ENCODE results near the gene SLC7A8.

SLC7A8 gene

DNA sequence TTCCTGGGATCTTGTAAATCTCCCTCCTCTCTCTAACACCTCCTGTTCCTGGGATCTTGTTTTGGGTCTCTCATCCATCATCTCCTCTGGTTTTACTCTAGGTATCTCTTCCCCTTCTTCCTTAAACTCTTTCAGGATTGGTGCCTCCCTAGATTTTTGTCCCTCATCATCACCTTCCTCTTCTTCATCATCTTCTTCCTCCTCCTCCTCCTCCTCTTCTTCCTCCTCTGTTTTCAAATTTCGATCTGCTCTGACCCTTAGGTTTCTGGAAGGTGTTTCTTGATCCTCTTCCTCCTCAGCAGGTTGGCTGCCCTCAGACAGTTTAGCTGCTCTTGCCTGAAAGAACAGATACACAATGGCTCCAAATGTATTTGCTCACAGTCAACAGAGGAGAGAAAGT, 103.0 kb downstream of the SLC7A8 start:
- TF ChIP-seq SIN3A (IDR thresholded peaks at IDR 0.05; ENCODE audit: borderline replicate concordance, insufficient read depth, low read length): no peak
- TF ChIP-seq TAF1 (IDR thresholded peaks at IDR 0.05; ENCODE audit: borderline replicate concordance, insufficient read depth, low read length): no peak
- no peak for TF ChIP-seq POLR2AphosphoS5 (IDR thresholded peaks at IDR 0.05; ENCODE audit: low read depth, low read length)
- TF ChIP-seq FOXP2 (optimal IDR thresholded peaks at IDR 0.05; ENCODE audit: borderline replicate concordance, extremely low read depth, extremely low read length, insufficient read depth): no peak
- TF ChIP-seq, protein P1, sequence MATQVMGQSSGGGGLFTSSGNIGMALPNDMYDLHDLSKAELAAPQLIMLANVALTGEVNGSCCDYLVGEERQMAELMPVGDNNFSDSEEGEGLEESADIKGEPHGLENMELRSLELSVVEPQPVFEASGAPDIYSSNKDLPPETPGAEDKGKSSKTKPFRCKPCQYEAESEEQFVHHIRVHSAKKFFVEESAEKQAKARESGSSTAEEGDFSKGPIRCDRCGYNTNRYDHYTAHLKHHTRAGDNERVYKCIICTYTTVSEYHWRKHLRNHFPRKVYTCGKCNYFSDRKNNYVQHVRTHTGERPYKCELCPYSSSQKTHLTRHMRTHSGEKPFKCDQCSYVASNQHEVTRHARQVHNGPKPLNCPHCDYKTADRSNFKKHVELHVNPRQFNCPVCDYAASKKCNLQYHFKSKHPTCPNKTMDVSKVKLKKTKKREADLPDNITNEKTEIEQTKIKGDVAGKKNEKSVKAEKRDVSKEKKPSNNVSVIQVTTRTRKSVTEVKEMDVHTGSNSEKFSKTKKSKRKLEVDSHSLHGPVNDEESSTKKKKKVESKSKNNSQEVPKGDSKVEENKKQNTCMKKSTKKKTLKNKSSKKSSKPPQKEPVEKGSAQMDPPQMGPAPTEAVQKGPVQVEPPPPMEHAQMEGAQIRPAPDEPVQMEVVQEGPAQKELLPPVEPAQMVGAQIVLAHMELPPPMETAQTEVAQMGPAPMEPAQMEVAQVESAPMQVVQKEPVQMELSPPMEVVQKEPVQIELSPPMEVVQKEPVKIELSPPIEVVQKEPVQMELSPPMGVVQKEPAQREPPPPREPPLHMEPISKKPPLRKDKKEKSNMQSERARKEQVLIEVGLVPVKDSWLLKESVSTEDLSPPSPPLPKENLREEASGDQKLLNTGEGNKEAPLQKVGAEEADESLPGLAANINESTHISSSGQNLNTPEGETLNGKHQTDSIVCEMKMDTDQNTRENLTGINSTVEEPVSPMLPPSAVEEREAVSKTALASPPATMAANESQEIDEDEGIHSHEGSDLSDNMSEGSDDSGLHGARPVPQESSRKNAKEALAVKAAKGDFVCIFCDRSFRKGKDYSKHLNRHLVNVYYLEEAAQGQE (IDR thresholded peaks at IDR 0.05; ENCODE audit: insufficient read depth in 1 of 2, low read depth in 2 of 2, low read length in 2 of 2): no peak

DNA sequence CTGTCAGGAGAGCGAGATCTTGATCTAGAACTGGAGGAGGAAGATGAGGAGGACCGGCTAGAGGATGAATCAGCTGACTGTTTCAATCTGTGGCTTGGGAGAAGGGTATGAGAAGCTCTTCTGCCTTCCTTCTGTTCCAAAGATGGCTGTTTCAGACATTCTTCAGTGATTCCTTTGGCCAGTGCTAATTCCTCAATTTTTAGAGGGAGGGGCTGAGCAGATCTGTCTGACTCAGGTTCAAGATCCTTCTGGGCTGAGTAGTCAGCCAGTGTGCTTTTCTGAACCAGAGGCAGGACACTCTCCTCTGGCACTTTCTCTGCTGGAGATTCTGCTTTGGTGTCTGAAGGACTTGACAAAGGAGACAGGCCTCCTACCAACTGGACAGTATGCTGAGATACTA, 103.7 kb downstream of the SLC7A8 start:
- TF ChIP-seq, protein P1 (IDR thresholded peaks at IDR 0.05; ENCODE audit: insufficient read depth in 1 of 2, low read depth in 2 of 2, low read length in 2 of 2): no peak
- no peak for TF ChIP-seq FOXP2 (optimal IDR thresholded peaks at IDR 0.05; ENCODE audit: borderline replicate concordance, extremely low read depth, extremely low read length, insufficient read depth)
- no peak for TF ChIP-seq SIN3A (IDR thresholded peaks at IDR 0.05; ENCODE audit: borderline replicate concordance, insufficient read depth, low read length)
- no peak for TF ChIP-seq TAF1 (IDR thresholded peaks at IDR 0.05; ENCODE audit: borderline replicate concordance, insufficient read depth, low read length)
- no peak for TF ChIP-seq POLR2AphosphoS5 (IDR thresholded peaks at IDR 0.05; ENCODE audit: low read depth, low read length)

DNA sequence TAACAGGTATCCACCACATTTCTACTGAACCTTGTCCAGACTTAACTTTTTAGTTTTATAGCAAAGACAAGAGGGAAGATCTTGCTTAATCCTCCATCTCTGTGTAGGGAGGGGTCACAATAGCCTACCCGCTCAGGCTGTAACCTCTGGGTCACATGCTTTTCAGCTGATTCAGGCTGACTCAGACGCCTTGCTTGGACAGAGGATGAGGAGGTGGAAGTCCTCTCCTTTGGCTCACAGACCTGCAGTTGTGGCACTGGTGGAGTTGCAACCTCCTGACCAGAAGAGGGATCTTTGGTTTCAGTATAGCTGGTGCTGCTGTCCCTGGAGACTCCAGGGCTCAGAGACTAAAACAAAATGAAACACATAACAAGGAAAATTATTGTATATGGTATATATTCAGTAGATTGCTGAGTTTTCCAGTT, 104.8 kb downstream of the SLC7A8 start:
- no peak for TF ChIP-seq TAF1 (IDR thresholded peaks at IDR 0.05; ENCODE audit: borderline replicate concordance, insufficient read depth, low read length)
- no peak for TF ChIP-seq SIN3A (IDR thresholded peaks at IDR 0.05; ENCODE audit: borderline replicate concordance, insufficient read depth, low read length)
- TF ChIP-seq, protein P1 (IDR thresholded peaks at IDR 0.05; ENCODE audit: insufficient read depth in 1 of 2, low read depth in 2 of 2, low read length in 2 of 2): no peak
- TF ChIP-seq POLR2AphosphoS5 (IDR thresholded peaks at IDR 0.05; ENCODE audit: low read depth, low read length): no peak
- no peak for TF ChIP-seq FOXP2 (optimal IDR thresholded peaks at IDR 0.05; ENCODE audit: borderline replicate concordance, extremely low read depth, extremely low read length, insufficient read depth)

DNA sequence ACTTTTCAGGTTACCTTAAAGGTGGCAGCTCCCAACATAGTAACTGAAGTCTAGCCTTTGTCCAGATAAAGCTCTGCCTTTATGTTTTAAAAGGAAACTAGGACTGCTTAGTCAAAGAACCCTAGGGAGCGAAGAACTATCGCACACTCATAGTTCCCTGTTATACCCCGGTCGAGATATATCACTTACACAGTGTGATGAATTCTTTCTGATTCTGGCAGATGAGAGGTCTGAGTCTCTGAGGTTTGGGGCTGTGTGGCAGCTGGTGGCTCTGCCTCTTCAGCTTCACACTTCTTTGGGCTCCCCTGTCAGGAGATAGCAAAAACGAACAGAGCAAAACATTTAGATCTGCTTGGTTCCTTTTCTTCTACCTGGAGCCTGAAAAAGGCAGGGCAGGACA, 105.5 kb downstream of the SLC7A8 start:
- TF ChIP-seq FOXP2 (optimal IDR thresholded peaks at IDR 0.05; ENCODE audit: borderline replicate concordance, extremely low read depth, extremely low read length, insufficient read depth) (no peak), SIN3A (IDR thresholded peaks at IDR 0.05; ENCODE audit: borderline replicate concordance, insufficient read depth, low read length) (no peak), TAF1 (IDR thresholded peaks at IDR 0.05; ENCODE audit: borderline replicate concordance, insufficient read depth, low read length) (no peak)

DNA sequence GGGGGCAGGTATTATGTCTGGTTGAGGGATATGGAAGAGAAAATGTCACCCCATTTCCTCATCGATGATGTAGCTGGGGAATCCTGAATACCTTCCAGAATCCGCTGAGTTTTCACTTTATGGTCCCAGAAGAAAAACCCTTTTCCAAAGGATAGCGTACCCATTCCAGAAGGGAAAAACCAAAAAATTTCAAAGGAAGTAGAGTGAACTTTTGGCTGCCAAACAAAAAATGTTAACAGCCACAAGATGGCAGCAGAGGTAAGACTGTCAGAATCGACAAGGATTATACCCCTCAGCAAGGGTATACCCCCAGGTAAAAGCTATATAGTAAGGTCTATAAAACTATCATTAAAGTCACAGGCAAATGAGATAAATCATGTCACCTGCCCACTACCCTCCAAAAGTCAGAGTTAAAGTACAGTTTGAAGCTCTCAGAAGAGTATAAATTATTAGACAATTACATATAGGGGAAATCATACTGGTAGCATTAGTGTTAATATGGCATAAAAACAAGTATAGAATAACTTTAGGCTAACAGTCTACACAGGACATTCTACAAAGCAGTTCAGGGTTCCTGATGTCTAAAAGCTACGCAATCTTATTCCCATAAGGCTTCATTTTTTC, 106.6 kb downstream of the SLC7A8 start:
- TF ChIP-seq TAF1 (IDR thresholded peaks at IDR 0.05; ENCODE audit: borderline replicate concordance, insufficient read depth, low read length) (no peak), POLR2AphosphoS5 (IDR thresholded peaks at IDR 0.05; ENCODE audit: low read depth, low read length) (no peak), FOXP2 (optimal IDR thresholded peaks at IDR 0.05; ENCODE audit: borderline replicate concordance, extremely low read depth, extremely low read length, insufficient read depth) (no peak), SIN3A (IDR thresholded peaks at IDR 0.05; ENCODE audit: borderline replicate concordance, insufficient read depth, low read length) (no peak)
- TF ChIP-seq, protein P1 (IDR thresholded peaks at IDR 0.05; ENCODE audit: insufficient read depth in 1 of 2, low read depth in 2 of 2, low read length in 2 of 2): no peak

Measured in PFSK-1 (cell line).